HepG2 (cell line): ENCODE results near the gene KIFC1. TPM values are rescaled to one million over a fixed set of nuclear protein-coding genes. Genes with fewer than 3 reads are reported as not detected.

Experiments used
- ATF7-NPFF ChIP-seq: sonication (generic); formaldehyde crosslinking; IDR thresholded peaks from 2 replicates; pipeline ENCODE4 v1.8.1; 2023; ENCODE audit warnings: mild to moderate bottlenecking, low read depth, missing genetic modification reagents, moderate library complexity
- DR1 ChIP-seq: sonication (generic); formaldehyde crosslinking; IDR thresholded peaks from 2 replicates; pipeline ENCODE4 v1.8.0; 2021; ENCODE audit warnings: mild to moderate bottlenecking, missing genetic modification reagents, inconsistent platforms
- FLYWCH1 ChIP-seq: sonication (generic); formaldehyde crosslinking; IDR thresholded peaks from 2 replicates; pipeline ENCODE4 v1.8.1; 2023; ENCODE audit warnings: mild to moderate bottlenecking, missing genetic modification reagents
- HIVEP1 ChIP-seq: sonication (generic); formaldehyde crosslinking; IDR thresholded peaks from 2 replicates; pipeline ENCODE4 v1.4.0; 2020; ENCODE audit warnings: mild to moderate bottlenecking, missing genetic modification reagents
- ISX ChIP-seq: sonication (generic); formaldehyde crosslinking; conservative IDR thresholded peaks from 2 replicates; pipeline ENCODE4 v1.5.0; 2020; ENCODE audit warnings: missing genetic modification reagents
- MEIS1 ChIP-seq: sonication (generic); formaldehyde crosslinking; IDR thresholded peaks from 2 replicates; pipeline ENCODE4 v1.9.0; 2021; ENCODE audit warnings: mild to moderate bottlenecking, missing genetic modification reagents, moderate library complexity, borderline replicate concordance
- NBN ChIP-seq: fragments of 450-650 bp; conservative IDR thresholded peaks from 2 replicates; pipeline ENCODE4 v1.6.1; 2017
- NR2C2 ChIP-seq: sonication (generic); formaldehyde crosslinking; IDR thresholded peaks from 2 replicates; pipeline ENCODE4 v1.4.0; 2020; ENCODE audit warnings: missing genetic modification reagents, mild to moderate bottlenecking, moderate library complexity, borderline replicate concordance
- REPIN1 ChIP-seq: sonication (generic); formaldehyde crosslinking; IDR thresholded peaks from 2 replicates; pipeline ENCODE4 v1.8.0; 2022; ENCODE audit warnings: missing genetic modification reagents, low read depth, mild to moderate bottlenecking, borderline replicate concordance
- RFX3 ChIP-seq: IDR thresholded peaks from 2 replicates; pipeline ENCODE4 v1.6.1; 2016; ENCODE audit warnings: missing biosample characterization, missing genetic modification reagents
- SNAPC5 ChIP-seq: sonication (generic); formaldehyde crosslinking; IDR thresholded peaks from 2 replicates; pipeline ENCODE4 v1.8.1; 2023; ENCODE audit warnings: mild to moderate bottlenecking, missing genetic modification reagents, borderline replicate concordance
- SP4 ChIP-seq: sonication (generic); formaldehyde crosslinking; IDR thresholded peaks from 2 replicates; pipeline ENCODE4 v1.8.1; 2023; ENCODE audit warnings: mild to moderate bottlenecking, missing genetic modification reagents
- TBP ChIP-seq: sonication (generic); formaldehyde crosslinking; IDR thresholded peaks from 2 replicates; pipeline ENCODE4 v1.5.0; 2020; ENCODE audit warnings: missing genetic modification reagents
- YEATS4 ChIP-seq: sonication (generic); formaldehyde crosslinking; IDR thresholded peaks from 2 replicates; pipeline ENCODE4 v1.4.0; 2020; ENCODE audit warnings: missing genetic modification reagents, borderline replicate concordance
- ZBTB20 ChIP-seq: sonication (generic); formaldehyde crosslinking; IDR thresholded peaks from 2 replicates; pipeline ENCODE4 v1.8.1; 2023; ENCODE audit warnings: missing genetic modification reagents, low read depth, mild to moderate bottlenecking, borderline replicate concordance
- ZMAT3 ChIP-seq: sonication (generic); formaldehyde crosslinking; conservative IDR thresholded peaks from 2 replicates; pipeline ENCODE4 v1.7.0; 2021; ENCODE audit warnings: missing genetic modification reagents
- ZNF121 ChIP-seq: sonication (generic); formaldehyde crosslinking; IDR thresholded peaks from 2 replicates; pipeline ENCODE4 v1.5.0; 2020; ENCODE audit warnings: mild to moderate bottlenecking, missing genetic modification reagents
- ZNF30 ChIP-seq: sonication (generic); formaldehyde crosslinking; IDR thresholded peaks from 2 replicates; pipeline ENCODE4 v1.5.0; 2020; ENCODE audit warnings: mild to moderate bottlenecking, missing genetic modification reagents
- ZNF460 ChIP-seq: sonication (generic); formaldehyde crosslinking; IDR thresholded peaks from 2 replicates; pipeline ENCODE4 v1.5.1; 2020; ENCODE audit warnings: missing genetic modification reagents, mild to moderate bottlenecking, borderline replicate concordance
- ZNF549 ChIP-seq: sonication (generic); formaldehyde crosslinking; IDR thresholded peaks from 2 replicates; pipeline ENCODE4 v1.5.0; 2020; ENCODE audit warnings: missing genetic modification reagents
- ZNF614 ChIP-seq: IDR thresholded peaks from 2 replicates; pipeline ENCODE4 v1.6.1; 2018; ENCODE audit warnings: missing biosample characterization, missing genetic modification reagents, inconsistent platforms, borderline replicate concordance
- ZNF629 ChIP-seq: sonication (generic); formaldehyde crosslinking; conservative IDR thresholded peaks from 2 replicates; pipeline ENCODE4 v1.5.0; 2020; ENCODE audit warnings: missing genetic modification reagents
- ZNF780A ChIP-seq: sonication (generic); formaldehyde crosslinking; IDR thresholded peaks from 2 replicates; pipeline ENCODE4 v1.8.0; 2022; ENCODE audit warnings: mild to moderate bottlenecking, missing genetic modification reagents, moderate library complexity
- ZNF879 ChIP-seq: sonication (generic); formaldehyde crosslinking; IDR thresholded peaks from 2 replicates; pipeline ENCODE4 v1.8.1; 2023; ENCODE audit warnings: missing genetic modification reagents
- ZSCAN31 ChIP-seq: sonication (generic); formaldehyde crosslinking; IDR thresholded peaks from 2 replicates; pipeline ENCODE4 v1.5.0; 2020; ENCODE audit warnings: low read depth, mild to moderate bottlenecking, missing genetic modification reagents
- polyA plus RNA-seq, 8 experiments: library from polyadenylated mRNA; depleted of rRNA in 3 of 8; stranded (reverse) in 7 of 8; unstranded in 1 of 8; fragments of >200 nt; fragmentation: Illumina TruSeq in 4 of 8; extraction: Trizol in 4 of 8; gene quantifications; 2 replicates each; pipeline versions ENCODE4 v1.2.1 to v1.2.3, GENCODE V29; 2011 to 2016; ENCODE audit warnings: low read depth in 4 of 8, missing spikeins in 1 of 8, mixed read lengths in 1 of 8; ENCODE audit not compliant: insufficient read depth in 1 of 8
- total RNA-seq, 5 experiments: library from RNA; depleted of rRNA; stranded (reverse); fragments of >200 nt; fragmentation: Illumina TruSeq; extraction: Trizol; gene quantifications; 2 replicates each; pipeline ENCODE4 v1.2.3, GENCODE V29; 2016; ENCODE audit warnings: low read depth in 1 of 5

The KIFC1 gene
- total and polyA plus RNA-seq, 2 of the 13 experiments (the other 11 are each of a cell fraction or from before 2014, with no cell fraction given): 25.0 to 45.5 TPM

GRCh38 chr6:33454009-33454946, 62.7 kb downstream of the KIFC1 start, which contains the start of gene ZBTB9 (continued):
- peak; percentile 69; the same call in 1 of the 2 replicates for TF ChIP-seq ZNF121 (CRISPR knock-in tag)
- no peak for TF ChIP-seq ISX (CRISPR knock-in tag)
- peak; percentile 87 for TF ChIP-seq MEIS1 (CRISPR knock-in tag)
- peak; percentile 96 for TF ChIP-seq YEATS4 (CRISPR knock-in tag)
- peak; percentile 93 for TF ChIP-seq ATF7-NPFF (CRISPR knock-in tag)
- peak; percentile 92; the same call in 1 of the 2 replicates for TF ChIP-seq REPIN1 (CRISPR knock-in tag)
- TF ChIP-seq ZSCAN31 (CRISPR knock-in tag): peak; percentile 85
- TF ChIP-seq HIVEP1: peak; percentile 97
- peak; percentile 31; the same call in 1 of the 2 replicates for TF ChIP-seq RFX3
- TF ChIP-seq TBP (CRISPR knock-in tag): no peak
- TF ChIP-seq DR1 (CRISPR knock-in tag): peak; percentile 96
- TF ChIP-seq ZNF879 (CRISPR knock-in tag): no peak; the same call in 1 of the 2 replicates
- TF ChIP-seq ZNF629 (CRISPR knock-in tag): peak; percentile 93
- 0 out of 2 replicates have a peak, but pooled peaks have one; percentile 21 for TF ChIP-seq ZNF549 (CRISPR knock-in tag)
- TF ChIP-seq ZMAT3 (CRISPR knock-in tag): no peak
- TF ChIP-seq ZNF614: peak; percentile 72; the same call in 1 of the 2 replicates
- TF ChIP-seq NBN: no peak
- peak; percentile 82; the same call in 1 of the 2 replicates for TF ChIP-seq SNAPC5 (CRISPR knock-in tag)
- peak; percentile 91 for TF ChIP-seq ZBTB20 (CRISPR knock-in tag)
- peak; percentile 82 for TF ChIP-seq NR2C2
- no peak for TF ChIP-seq ZNF30
- TF ChIP-seq SP4 (CRISPR knock-in tag): peak; percentile 100
- TF ChIP-seq ZNF460 (CRISPR knock-in tag): no peak
- peak; percentile 91 for TF ChIP-seq ZNF780A (CRISPR knock-in tag)
- 0 out of 2 replicates have a peak, but pooled peaks have one; percentile 83 for TF ChIP-seq FLYWCH1 (CRISPR knock-in tag)
